GM12872 (cell line): ENCODE measurements around the gene PLD5.

Source experiments
- TF ChIP-seq, protein P1 (sequence below): IDR thresholded peaks from 3 replicates; pipeline ENCODE4 v1.5.1; 2011; ENCODE audit warnings: low read depth, mild to moderate bottlenecking, low read length, moderate library complexity; ENCODE audit not compliant: insufficient read depth

The PLD5 gene

DNA sequence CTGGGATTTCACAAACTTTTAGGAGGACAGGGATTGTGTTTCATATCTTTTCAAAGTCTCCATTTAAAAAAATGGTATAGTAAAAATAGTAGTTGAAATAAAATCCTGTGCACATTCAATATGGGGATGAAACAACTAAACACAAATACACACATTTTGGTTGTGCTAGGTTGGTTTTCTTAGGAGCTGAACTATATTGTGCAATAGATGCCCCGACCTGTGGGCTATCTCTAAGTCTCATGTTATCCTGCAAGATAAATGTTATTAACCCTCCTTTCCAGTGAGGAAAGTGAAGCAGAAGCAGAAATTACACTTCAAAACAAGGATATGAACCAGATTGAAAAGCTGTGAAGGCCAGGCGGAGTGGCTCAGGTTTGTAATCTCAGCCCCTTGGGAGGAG lies 1.3 kb upstream of the PLD5 start:
- TF ChIP-seq, protein P1, sequence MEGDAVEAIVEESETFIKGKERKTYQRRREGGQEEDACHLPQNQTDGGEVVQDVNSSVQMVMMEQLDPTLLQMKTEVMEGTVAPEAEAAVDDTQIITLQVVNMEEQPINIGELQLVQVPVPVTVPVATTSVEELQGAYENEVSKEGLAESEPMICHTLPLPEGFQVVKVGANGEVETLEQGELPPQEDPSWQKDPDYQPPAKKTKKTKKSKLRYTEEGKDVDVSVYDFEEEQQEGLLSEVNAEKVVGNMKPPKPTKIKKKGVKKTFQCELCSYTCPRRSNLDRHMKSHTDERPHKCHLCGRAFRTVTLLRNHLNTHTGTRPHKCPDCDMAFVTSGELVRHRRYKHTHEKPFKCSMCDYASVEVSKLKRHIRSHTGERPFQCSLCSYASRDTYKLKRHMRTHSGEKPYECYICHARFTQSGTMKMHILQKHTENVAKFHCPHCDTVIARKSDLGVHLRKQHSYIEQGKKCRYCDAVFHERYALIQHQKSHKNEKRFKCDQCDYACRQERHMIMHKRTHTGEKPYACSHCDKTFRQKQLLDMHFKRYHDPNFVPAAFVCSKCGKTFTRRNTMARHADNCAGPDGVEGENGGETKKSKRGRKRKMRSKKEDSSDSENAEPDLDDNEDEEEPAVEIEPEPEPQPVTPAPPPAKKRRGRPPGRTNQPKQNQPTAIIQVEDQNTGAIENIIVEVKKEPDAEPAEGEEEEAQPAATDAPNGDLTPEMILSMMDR, result no peak

DNA sequence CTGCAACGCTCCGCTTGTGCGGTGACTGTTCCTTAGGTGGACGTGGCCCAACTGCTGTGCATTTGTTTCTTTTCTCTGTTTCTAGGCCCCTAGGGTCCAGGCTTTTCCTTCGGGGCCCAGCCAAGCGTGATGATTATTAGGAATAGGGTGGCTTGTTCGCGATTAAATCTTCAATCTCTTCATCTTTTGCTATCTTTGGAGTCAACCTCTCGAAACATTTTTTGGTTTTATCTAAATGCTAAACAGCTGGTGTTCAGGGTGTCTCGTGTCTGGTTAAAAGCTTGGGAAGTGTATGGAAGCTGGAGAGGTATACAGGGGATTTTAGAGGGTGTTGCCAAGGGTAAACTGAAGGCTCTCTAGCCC lies 844 bp upstream of the PLD5 start:
- TF ChIP-seq, protein P1, result no peak

DNA sequence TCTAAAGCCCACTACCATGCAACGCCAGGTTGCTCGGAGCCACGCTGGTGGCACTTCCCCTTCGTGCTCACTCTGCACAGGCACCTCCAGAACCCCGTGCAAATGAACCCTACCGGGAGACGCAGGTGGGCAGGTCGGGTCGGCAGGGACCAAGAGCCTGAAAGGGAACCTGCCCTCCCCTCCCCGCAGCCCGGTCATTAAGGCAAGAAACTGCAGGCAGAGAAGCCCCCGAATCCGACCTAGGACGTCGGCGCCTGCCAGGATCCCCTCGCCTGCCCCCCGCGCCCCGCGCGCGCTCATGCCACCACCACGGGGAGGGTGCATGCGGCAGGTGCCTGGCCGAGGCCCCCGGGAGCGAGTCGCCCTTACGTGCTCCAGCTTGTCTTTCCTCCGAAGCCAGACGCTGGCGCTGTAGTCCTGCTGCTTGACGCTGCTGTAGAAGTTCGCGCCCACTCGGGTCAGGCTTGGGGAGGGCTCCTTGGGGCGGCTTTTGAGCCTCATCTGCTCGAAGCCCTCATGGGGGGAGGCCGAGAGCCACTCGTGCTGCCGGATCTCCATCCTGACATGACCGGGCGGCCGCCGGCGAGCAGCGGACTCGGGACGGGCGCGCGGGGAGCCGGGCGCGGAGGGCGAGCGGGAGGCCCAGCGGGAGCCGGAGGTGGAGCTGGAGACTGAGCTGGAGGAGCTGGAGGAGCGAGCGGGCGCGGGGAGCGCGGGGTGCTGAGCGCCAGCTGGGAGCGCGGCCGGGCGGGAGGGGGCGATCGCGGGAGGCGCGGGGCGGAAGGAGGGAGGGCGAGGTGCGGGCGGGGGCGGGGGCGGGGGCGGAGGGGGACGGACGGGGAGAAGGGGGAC lies 552 bp downstream of the PLD5 start:
- TF ChIP-seq, protein P1, result no peak

DNA sequence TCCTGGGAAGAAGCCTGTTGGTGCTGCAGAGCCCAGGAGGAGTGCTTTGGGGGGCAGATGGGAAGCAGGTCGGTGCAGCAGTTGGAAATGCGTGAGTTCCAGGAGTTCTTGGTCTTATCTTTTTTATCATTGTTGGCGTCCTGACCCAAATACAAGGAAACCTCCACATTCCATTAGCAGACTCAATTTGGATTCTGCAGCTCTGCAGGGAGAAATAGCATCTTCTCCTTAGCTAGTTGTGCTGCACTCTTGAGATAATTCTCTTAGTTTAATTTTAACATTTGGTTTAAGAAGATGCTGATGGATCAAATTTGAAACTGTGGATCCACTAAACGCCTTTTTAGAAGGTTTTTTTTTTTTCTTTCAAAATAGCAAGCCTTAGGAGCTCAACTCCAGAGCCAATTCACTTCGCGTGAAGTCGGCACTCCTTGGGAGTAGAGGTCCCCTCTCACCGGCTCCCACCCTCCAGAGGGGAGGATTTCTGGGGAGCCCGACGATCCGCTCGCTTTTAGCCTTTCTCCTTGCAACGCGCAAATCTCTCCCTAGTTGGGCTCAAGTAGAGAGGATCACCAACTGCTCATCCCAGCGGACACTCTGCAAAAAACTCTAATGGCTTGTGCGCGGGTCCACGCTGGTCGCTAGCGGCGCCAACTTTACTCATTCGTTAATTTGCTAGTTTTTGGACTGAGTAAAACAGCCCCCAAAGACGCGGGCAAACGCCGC lies 1.3 kb downstream of the PLD5 start:
- TF ChIP-seq, protein P1, result no peak

DNA sequence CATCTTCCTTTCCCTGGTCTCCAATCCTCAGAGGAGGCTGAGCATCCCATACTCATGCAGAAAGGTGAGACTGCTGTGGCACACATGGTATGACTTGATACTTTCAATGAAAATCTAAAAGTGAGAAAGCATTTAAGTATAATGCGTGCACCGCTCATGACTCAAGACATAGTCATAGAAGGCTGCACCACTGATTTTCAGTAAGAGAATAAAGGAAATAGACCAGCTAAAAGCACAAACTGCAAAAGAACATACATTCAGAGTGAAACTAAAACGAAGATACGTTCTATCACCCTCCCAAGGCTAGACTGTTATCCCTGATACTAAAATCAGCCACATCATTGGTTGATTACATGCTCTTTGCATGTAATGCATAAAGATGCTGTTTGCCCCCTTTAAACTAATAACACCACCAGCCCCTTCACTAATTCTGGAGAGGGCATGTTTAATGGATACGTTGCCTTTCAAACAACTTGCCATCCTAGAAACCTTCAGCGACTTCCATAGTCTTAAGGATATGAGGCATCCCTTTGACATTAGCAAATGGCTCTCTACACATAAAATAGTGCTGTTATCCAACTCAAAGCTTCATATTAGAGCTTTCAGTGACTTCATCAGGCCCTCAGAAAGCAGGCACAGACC lies 2.1 kb downstream of the PLD5 start:
- TF ChIP-seq, protein P1, result no peak

DNA sequence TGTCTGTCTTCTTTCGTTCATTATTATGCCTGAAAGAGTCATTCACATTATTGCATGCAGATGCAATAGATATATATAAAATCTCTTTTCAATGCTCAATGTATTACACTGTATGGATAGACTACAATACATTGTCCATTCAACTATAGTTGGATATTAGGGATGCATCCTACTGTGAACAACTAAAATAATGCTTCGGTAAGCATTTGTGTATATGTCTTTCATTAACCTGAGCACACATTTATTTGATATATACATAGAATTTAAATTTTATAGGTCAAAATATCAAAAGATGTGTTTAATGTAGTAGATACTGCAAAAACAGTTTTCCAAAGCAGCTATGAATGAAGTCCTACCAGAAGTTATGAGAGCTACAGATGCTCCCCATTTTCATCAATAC lies 8.9 kb downstream of the PLD5 start:
- TF ChIP-seq, protein P1, result no peak

DNA sequence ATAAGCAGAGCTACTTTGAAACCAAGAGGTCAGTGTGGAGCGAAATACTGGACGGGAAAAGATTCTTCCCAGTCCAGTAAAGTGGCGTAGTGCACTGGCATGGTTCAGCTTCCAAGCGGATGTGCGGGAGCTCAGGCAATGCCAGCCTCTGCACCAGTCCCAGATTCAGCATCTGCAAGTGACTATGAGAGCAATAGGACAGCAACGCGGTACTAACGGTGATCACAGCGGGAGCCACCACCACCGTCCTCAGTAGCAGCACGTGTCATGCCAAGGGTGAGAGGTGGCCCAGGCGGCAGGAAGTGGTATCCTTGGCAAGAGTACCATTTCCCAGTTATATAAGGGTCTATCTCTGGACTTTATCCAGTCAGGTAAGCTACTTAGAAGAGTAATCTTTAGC lies 17.8 kb downstream of the PLD5 start:
- TF ChIP-seq, protein P1, result no peak
